VCaP (cell line): ENCODE data around the gene TBC1D1.

Experiments
- H3K27ac ChIP-seq: fragments of 450-650 bp; 2 replicates; pipeline ENCODE4 v1.5.1; 2017
- CTCF ChIP-seq: fragments of 450-650 bp; conservative IDR thresholded peaks from 2 replicates; pipeline ENCODE4 v1.5.1; 2017; ENCODE audit warnings: mild to moderate bottlenecking, moderate library complexity

Gene TBC1D1

DNA sequence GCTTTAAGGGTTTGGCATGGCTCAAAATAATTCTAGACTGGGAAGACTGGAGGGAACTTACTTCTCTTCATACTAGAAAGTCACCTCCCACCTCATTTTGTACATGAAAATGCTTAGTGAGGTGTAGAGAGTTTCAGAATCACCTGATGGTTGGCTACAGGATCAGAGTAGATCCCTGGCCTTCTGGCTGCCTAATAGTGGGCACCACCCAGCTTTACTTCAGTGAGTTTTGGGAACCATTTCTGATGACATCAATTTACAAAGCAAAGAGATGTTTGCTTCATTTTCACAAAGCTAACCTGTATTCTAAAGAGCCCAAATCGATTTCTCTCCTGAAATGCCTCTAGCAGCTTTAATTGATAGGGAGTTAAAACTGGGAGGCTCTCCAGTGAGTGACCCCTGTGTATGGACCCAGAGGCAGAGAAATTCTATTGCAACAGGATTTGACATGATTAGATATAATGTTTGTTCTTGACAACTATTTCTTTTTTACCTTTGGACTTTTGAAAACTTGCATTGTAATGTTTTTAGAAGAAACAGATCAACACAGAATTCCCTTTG is 249.8 kb downstream of the TBC1D1 start:
- H3K27ac ChIP-seq = no peak overlapping the region
- TF ChIP-seq CTCF = no peak

DNA sequence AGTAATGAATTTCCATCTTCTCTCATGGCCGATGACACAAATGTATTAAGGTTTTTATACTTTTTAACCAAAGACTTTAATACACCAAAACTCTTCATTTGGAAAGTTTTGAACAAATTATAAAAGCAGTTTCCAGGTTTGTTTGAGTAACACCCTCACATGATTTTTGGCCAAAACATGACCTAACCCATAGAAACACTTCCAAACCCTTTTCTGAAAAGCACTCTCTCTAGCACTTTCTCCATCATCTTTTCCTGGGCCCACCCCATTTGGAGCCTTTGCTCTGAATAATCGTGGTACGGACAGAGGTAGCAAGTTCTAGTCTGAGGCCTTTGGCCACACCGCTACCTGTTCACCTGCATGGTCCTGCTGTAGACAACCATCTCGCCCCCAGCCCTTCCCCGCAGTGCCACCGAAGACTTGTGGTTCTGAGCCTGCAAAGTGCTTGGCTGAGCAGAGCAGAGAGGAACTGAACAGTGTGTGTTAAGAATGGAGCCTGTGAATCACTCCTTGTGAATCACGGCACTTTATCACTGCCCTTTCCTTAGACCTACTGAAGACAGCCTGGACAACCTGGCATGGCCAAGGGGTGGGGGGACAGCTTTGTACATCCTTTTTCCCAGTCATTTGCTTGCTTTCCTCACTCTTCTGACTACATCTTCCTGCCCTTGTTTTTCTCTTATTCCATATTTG is 251.1 kb downstream of the TBC1D1 start:
- TF ChIP-seq CTCF = no peak
- no peak overlapping the region for H3K27ac ChIP-seq

DNA sequence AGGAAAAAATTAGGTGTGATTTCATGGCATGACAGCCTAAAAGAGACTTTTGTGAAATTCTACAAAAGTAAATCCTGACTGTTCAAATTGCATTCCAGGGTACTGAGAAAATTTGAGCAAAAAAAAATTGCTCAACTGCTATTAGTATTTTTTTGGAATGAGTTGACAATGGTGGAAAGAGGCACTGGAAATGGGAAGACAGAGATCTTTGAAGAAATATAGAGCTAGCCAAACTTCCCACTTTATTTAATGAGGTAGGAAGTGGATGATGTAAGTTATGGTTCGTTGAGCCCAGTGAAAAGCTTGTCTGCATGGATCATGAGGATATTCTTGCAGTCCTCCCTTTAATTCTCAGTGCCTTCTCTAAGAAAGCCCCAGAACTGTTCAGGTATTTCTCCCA is 253.1 kb downstream of the TBC1D1 start:
- no peak for TF ChIP-seq CTCF
- no peak overlapping the region for H3K27ac ChIP-seq

GRCh38 chr4:38145033-38145678 is 254.3 kb downstream of the TBC1D1 start:
- no peak overlapping the region for H3K27ac ChIP-seq

GRCh38 chr4:38145741-38146140 is 254.9 kb downstream of the TBC1D1 start:
- no peak for TF ChIP-seq CTCF
- no peak overlapping the region for H3K27ac ChIP-seq

More at GRCh38 chr4:38145033-38145678, 254.3 kb downstream of the TBC1D1 start:
- no peak for TF ChIP-seq CTCF

- no peak for TF ChIP-seq CTCF
- H3K27ac ChIP-seq = no peak overlapping the region
Observed at GRCh38 chr4:38146383-38146782, 255.5 kb downstream of the TBC1D1 start.

DNA sequence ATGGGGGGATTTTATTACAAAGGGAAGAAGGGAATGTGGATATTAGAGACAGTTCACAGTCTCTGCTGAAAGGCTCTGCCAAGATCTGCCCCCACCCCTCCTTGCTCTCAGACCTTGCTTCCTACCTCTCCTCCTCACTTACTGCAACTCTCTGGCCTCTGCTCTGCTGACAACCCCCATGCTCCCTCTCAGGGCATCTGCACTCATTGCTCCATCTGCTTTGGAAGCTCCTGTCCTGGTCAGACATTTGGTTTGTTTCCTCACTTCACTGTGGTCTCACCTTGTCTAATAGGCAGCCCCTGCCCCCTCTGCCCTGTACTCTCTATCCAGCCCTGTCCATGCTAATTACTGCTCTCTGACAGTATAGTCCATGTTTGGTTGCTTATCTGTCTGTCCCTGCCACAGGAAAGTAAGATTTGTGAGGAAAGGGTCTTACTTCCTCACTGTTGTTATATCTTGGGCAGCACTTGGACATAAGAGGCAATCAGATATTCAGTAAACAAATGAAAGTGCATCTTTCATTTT is 258.6 kb downstream of the TBC1D1 start:
- peak overlapping the region; percentile 54; the same call in 1 of the 2 replicates for H3K27ac ChIP-seq
- no peak for TF ChIP-seq CTCF
